Stimulated activated CD8-positive, alpha-beta memory T cell treated with anti-CD3 and anti-CD28 coated beads, Interleukin-15, amount 100 ng/mL, for 1 hour (primary cell): ENCODE data around the gene NCOA6.
"Not testable (repeated sequence)": the region's sequence is repeated elsewhere in the genome, so short reads cannot be mapped to it uniquely, and the experiment has no call there.

Experiments used
- DNase-seq: peaks from one replicate; pipeline ENCODE4 v3.0.0-alpha.2; 2020; ENCODE audit warnings: low read depth

Gene NCOA6

DNA sequence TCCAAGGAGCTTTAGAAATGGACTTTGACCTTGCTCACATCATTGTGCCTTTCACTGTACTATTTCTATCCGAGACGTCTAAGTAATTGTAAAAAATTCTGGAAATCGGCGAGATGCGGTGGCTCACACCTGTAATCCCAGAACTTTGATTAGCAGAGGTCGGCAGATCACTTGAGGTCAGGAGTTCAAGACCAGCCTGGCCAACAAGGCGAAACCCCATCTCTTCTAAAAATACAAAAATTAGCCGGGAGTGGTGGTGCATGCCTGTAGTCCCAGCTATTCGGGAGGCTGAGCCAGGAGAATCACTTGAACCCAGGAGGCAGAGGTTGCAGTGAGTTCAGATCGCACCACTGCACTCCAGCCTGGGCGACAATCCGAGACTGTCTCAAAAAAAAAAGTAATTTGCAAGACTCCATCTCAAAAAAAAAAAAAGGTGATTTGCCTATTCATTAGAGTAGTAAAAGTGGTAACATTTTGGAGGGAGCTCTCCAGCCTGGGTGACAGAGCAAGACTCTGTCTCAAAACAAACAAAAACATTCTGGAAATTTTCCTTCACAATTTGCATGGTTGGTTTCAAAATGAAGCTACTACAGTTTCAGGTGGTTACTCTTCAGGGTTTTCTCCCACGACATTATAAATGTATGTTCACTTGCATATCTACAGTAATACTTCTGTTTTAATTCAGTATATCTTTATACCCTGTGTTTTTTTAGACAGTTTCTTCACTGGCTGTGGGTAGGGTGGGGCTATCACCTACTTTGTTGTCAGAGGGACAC is 106.0 kb downstream of the NCOA6 start:
- not testable (repeated sequence) for DNase-seq

DNA sequence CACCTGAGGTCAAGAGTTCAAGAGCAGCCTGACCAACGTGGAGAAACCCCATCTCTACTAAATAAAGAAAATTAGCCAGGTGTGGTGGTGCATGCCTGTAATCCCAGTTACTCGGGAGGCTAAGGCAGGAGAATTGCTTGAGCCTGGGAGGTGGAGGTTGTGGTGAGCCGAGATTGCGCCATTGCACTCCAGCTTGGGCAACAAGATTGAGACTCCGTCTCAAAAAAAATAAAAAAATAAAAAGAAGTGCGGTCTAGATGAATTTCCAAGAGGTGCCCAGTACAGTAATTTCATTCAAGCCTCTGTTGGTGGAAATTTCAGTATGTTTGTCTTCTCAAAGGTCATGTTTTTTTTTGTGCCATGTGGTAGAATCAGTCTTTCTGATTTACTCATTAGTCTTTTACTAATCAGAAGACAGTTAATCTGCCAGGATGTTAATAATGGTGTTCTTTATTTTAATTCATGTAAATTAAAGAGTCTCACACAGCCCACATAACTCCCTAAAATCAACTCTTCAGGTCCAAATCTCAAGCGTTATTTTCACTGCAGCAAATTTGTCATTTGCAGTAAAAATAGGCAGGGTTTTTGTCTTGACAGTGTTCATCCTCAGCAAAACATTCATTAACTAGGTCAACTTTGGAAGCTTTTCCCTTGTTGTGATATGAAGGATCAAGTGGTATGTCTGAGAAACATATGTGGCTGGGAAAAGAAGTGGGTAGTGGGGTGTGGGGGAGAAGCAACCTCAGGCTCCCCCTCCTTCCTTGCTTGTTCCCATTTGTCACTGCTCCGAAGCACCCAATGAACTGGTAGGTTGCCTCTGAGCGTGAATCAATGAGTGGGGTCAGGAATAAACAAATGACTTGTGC is 108.0 kb downstream of the NCOA6 start:
- DNase-seq = no peak

DNA sequence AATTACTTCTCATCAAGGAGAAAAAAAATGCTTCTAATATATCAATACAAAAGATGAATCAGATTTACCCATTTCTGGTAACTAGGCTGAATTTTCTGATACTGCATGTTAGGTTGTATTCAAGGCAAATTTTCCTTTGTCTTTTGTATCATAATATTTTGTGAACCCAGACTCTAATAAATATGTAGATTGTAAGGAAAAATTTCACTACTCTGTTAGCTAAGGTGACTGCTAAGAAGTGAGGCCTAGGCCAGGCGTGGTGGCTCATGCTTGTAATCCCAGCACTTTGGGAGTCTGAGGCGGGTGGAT is 108.6 kb downstream of the NCOA6 start:
- DNase-seq = no peak

DNA sequence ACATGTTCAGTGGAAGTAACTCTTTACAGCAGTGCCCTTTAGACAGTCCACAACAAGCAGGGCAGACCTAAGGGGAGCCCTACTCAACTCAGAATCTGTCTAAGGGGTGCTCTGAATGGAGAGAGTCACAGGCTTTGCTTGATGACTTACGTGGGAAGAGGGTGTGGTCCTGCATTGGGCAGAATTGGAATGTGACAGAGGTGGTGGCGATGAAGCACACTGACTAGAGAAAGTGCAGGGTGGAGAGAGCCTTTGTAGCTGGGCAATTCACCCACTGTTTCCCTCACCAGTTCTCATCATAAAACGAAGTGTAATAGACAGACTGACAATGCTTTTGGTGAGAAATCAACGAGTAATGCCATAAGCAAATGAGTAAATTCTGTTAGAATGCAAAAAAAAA is 110.1 kb downstream of the NCOA6 start:
- DNase-seq = no peak

DNA sequence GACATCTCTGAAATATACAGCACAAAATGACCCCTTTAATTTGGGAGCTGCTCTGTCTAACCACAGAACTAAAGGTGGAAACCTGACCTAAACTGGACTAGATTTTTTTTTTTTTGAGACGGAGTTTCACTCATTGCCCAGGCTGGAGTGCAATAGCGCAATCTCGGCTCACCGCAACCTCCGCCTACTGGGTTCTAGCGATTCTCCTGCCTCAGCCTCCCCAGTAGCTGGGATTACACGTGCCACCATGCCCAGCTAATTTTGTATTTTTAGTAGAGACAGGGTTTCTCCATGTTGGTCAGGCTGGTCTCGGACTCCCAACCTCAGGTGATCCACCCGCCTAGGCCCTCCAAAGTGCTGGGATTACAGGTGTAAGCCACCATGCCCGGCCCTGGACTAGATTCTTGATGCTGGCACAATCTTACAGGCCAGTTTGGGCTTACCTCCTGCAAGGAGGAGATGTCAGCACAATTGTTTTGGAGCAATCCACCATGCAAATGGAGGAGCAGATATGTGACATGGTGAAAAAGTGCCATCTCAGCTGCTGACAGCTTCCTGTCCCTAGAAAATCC is 111.4 kb downstream of the NCOA6 start:
- not testable (repeated sequence) for DNase-seq

DNA sequence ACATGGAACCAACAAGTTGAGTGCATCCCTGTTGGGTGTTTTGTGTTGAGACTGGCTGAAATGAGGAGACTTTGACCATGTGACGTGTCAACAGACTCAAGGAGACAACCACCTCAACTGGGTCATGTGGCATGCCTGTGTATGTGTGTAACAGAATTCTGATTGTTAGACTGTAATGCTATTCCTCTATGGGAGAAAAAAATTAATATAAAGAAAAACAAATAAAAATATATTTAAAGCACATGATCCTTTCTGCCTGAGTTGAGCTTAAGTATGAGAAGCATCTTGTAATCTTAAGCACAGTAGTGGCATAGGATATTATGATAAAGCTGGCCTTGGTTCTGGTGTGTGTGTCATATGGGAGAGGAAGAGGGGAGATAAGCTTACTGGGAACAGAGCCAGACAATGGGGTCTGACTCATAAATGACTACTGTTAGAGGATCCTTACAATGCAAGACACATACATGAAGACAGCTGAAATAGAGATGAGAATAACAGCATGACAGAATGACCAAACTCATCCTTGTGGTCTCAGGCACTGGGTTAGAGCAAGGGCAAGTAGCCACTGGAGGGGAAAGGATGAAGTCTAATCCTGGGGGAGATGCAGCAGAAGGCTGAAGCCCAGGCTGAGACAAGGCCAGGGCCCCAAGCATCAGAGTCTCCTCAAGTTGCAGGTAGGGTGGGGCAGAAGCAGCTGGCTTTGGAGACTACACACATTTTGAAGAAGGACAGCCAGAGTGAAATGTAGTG is 112.1 kb downstream of the NCOA6 start:
- DNase-seq = no peak

DNA sequence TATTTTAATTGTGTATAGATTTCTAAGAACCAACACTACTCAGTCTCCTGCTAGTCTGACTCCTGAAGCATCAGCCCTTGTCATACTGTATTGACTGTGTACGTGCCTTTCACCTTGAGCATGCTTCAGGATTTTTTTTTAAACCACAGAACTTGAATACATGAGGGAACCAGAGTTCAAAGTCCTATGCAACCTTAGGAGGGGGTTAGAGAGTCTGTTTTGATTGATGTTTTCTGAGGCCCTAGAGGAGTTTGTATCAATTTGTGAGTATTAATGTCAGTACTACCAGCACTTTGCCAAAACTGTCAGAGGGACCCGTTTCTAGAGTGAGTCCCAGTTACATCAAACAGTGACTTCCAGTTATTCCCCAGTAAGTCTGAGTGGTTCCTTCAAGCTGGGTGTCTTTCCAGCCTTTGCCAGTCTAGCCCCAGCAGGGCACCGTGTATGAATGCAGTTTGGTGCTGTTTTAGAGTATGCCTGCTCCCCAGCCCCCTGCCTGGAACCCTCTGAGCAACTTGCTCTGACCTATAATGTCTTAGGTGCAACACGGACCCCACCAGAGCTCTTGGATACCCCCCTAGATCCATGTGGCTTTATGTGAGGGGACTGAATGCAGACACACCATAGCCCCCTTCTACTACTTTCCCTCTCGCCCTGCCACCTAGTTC is 112.8 kb downstream of the NCOA6 start:
- no peak for DNase-seq

DNA sequence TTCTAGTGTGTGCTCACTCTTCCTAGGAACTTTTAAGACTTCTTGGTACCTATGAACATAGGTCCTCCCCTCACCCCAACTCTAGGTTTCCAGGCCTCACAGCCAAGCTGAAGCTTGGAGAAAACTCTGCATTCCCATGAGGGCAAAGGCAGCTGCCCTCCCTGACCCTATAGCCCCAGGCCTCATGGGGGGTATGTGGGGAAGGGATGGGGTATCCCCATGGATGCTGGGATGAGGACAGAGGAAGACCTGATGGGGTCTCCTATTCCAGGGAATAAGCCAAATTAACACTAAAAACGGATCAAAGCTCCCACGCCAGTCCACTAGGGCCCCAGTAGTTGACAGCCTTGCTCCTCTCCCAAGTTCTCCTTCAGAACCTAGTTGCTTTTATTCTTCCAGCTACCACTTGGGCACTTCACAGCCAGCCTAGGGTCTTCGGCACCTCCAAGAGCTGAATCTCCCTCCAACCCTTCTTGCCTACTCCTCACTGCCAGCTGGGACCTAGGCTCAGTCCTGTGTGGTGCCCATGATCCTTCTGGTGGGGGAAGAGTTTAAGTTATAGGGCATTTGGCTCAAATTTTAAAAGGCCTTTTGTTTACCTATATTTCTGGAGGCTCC is 113.5 kb downstream of the NCOA6 start:
- no peak for DNase-seq

DNA sequence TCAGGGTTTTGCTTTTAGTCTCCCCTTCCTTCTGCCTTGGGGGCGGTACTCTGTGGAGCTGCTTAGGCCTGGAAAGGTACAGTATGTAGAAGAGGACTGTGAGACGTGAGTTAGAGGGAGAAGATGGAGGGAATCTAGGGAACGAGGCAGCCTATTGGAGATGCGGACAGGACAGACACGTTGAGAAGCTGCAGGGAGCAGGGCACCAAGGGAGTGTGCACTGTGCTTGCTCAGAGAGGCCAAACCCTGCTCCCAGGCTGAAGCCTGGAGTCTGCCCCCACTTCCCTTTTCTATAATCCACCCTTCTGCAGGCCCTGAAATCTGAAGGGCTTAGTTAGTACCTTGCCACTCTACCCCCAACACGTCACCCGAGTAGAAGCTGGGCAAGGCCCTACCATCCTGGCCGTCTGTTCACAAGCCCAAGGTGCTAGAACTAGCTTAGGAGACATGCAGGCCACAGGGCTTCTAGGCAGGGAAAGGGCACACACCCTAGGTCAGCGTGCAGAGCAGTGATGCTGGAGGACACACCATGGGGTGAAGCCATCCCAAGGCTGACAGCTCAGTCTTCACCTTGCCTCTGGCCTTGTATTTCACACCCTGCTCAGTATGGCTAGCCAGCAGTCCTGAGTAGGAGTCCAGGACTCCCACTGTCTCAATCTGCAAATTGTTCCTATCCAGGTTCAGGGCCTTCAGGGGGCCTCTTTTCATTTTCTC is 114.4 kb downstream of the NCOA6 start:
- no peak for DNase-seq

DNA sequence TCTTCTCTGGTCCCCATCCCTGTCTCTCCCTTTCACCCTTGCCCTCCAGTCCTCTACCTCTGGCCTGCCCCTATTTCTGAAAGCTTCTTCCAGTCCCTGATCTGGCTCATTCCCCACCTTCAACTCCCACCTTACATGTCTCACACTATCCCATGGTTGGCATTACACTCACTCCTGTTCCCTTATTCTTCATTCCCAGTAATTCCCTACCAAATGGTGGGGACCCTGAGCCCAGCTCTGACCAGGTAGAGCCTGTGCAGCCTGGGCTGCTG is 114.9 kb downstream of the NCOA6 start:
- no peak for DNase-seq

DNA sequence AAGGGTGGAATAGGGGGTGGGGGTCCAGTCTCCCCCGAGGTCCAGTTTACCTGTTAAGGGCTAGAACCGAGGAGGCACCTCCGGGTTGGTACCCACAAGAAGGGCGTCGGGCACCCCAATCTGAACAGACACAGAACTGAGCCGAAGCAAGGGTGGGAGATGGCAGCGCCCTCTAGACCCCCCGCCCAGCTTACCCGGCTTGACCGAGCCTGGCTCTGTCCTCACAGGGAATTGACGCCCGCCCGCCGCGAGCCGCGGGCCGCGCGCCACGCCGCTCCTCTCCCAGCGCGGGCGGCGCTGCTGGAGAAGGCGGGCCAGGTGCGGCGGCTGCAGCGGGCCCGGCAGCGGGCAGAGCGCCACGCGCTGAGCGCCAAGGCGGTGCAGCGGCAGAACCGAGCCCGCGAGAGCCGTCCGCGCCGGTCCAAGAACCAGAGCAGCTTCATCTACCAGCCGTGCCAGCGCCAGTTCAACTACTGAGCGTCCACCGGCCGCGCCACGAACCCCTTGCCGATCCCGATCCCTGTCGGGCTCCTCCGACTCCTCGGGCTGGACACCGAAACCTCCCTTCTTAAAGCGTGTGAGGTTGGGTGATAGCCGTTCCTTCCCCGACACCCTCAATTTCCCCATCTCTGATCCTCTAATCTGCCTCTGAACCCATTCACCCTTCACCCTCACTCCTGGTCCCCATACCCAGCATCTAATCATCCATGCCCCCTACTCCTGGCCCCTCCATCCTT is 115.5 kb downstream of the NCOA6 start:
- DNase-seq = peak; percentile 50

DNA sequence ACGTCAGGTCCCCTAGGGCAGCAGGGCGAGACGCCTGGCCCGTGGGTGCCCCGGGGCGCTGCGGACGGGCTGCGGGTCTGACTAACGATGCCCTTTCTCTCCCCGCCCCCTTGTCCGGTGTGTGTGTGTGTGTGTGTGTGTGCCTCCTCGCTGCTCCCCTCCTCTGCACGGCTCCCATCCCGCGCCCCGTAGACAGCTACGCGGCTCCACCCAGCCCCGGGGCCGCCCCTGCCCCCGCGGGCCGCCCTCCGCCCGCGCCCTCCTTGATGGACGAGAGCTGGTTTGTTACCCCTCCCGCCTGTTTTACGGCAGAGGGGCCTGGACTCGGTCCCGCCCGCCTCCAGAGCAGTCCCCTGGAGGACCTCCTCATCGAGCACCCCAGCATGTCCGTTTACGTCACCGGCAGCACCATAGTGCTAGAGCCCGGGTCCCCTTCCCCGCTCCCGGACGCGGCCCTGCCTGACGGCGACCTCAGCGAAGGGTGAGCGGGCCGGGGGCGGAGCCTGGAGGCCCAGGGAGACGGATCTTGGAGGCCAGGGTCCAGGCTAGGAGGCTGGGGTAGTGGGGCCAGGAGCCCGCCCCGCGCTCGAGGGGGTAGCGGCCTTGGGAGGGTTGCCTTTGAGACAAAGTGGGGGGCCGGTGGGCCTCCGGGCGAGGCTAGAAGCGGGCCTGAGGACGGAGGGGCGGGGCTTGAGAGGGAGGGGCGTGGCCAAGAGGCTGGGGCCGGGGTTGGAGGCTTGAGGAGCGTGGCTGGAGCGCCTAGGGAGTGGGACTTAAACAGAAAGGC is 116.2 kb downstream of the NCOA6 start:
- peak; percentile 66 for DNase-seq

DNA sequence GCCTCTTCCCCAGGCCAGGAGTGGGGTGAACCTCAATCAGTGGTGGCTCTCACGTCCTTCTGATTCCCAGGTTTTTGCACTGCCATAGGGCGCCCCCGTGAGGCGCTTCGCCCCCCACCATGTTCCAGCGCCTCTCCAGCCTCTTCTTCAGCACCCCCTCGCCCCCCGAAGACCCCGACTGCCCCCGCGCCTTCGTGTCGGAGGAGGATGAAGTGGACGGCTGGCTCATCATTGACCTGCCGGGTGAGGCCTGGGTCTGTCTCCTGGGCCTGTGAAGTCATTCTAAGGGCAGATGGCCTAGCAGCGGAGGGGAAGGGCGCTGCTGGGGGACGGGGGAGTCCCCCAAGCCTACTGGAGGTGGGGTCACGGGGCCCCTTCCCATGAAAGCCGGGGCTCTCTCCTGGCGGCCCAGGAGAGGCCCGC is 116.8 kb downstream of the NCOA6 start:
- DNase-seq = no peak

DNA sequence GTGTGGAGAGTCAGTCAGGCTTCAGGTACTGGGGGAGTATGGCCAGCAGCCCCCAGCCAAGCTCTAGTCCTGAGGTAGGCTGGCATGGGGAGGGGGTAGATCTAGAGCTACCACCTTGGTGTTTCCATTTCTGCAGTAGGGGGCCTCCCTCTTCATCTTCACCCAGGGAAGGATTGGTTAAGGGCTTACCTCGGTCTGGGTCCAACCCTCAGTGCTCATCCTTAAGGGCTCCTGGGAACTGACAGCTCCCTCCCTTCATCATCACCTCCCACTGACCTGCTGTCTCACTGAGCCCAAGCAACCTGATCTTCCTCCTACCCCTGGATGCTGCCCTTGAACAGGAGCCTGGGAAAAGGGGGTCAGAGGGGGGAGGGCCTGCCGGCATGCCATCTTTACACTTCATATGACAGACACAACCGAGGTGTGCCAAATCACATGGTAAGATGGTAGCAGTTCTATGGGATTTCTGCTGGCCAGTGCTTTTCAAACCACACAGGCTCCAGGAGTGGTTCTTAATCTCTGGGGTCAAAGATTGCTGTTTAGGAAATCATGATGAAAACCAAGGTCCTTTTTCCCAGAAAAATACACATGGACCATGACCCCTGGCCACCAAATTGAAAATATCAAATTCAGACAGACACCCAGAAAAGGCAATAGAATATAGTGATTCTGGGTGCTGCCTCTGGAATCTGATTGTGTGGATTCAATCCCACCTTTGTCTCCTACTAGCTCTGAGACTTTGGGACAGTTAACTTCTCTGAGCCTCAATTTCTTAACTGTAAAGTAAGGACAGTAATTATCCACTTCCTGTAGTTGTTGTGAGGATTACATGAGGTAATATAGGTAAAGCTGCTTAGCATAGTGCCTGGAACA is 118.3 kb downstream of the NCOA6 start:
- no peak for DNase-seq

DNA sequence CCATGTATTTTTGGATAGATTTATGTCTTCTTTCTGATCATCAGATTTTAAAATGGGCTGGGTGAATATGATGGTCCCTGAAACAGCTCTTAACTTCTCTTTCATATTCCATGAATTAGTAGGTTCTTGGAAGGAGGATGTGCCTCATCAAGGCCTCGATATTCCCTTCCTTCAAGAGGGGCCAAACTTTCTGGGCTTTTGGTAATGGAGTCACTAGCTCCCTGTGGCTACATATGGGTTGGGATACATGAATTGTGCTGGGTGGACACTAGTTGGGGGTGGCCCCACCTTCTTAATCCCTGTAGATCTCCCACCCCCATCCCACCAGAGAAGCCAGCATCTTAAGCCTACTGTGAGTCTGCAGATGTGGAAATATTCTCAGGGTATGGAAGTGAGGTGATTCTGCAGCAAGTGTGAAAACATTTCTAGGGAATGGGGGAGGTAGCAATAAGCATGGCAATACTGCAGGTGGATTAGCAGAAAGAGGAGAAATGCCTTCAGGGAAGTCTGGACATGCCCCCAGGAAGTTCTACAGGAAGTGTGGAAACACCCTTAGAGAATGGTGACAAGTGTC is 119.1 kb downstream of the NCOA6 start:
- DNase-seq = no peak

DNA sequence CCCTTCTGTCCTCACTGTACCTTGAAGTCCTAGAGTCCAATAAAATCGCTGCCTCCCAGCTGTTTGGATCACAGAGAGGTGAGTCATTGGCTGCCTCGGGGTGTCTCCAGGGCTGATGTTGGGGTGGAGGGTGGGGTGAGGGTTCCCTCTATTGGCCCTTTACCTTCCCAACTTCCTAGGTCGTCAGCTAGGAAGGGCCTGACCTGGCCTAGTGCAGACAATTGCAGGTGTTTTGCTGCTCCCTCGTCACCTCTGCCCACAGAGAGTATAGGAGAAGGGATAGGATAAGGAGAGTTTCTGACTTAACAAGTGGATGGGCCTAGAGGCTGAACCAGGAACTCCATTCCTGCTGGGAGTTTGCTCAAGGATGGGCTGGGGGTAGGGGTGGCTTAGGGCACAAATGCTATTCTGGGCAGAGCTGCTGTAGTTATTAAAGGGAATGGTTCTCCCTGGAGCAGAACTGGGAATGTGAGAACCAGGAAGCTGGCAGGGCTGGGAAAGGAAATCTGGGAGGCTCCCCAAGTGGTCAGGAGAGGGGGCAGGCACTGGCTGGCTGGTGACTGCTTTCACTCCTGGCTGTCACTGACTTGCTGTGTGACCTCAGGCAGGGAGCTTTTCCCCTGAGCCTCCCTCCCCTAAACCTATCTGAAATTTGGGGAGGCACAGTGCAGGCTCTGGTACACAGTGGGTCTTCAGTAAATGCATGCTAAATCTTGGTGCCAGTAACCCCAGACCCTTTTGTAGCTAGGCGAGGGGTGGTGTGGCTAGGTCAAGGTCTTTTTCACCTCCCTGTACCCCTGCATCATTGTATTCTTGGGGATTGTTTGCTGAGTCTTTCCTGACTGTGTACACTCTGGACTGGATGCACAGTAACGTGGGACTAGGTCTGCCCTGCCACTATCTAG is 119.8 kb downstream of the NCOA6 start:
- no peak for DNase-seq

DNA sequence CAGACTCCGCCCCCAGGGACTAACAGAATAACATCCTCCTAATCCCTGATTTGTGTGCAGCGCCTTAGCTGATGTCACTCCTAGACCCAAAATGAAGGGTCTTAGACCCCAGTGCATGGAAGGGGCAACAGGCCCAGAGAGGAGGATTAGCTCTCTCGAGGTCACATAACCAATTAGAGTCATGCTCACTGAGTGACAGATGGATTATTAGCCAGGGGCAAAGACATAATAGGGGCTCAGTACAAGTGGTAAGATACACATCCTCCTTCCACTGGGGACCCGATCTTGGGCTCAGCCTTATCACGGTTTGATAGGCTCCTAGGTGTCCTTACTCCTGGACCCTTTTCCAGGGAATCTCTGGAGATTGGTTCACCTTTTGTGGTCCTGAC is 120.4 kb downstream of the NCOA6 start:
- DNase-seq = no peak
